GM12878 (cell line): ENCODE data around the gene SMC1B. TPM values are rescaled to one million over a fixed set of nuclear protein-coding genes. Genes with fewer than 3 reads are reported as not detected.

Experiments used
- ATAC-seq: fragments of 200-7000 bp; cut with Tn5 transposase; 3 replicates; pipeline ENCODE4 v1.9.1; 2020; ENCODE audit warnings: mild to moderate bottlenecking, moderate library complexity
- BruUV-seq: library from RNA; stranded (reverse); fragments of 400-500 nt; replicated peaks from 2 replicates; lab custom pipeline; 2021; lab: Mats Ljungman, UMichigan
- CTCF ChIA-PET: fragments of 300-600 bp; sonication (Branson Sonifier 250); formaldehyde crosslinking; extraction: SDS; loops from one replicate; lab custom pipeline; 2021; ENCODE audit warnings: inconsistent platforms; lab: Yijun Ruan, JAX
- POLR2A ChIA-PET: fragments of 350-600 bp; formaldehyde crosslinking; extraction: SDS; loops from one replicate; lab custom pipeline; 2021; ENCODE audit warnings: inconsistent platforms; lab: Charles Lee
- RAD21 ChIA-PET: fragments of 300-600 bp; sonication (Branson Sonifier 250); formaldehyde crosslinking; loops from one replicate; lab custom pipeline; 2023; ENCODE audit warnings: antibody characterized with exemption; ENCODE audit not compliant: unreplicated experiment; lab: Charles Lee
- SMC1A ChIA-PET: fragments of 300-600 bp; sonication (Branson Sonifier 250); formaldehyde crosslinking; loops from one replicate; lab custom pipeline; 2023; ENCODE audit not compliant: unreplicated experiment, uncharacterized antibody; lab: Charles Lee
- DNase-seq: peaks from one replicate; pipeline ENCODE4 v3.0.0-alpha.2; 2011; ENCODE audit warnings: low read depth, low spot score
- FAIRE-seq: peaks from 3 replicates; lab custom pipeline; 2011; peaks lifted over from hg19 to GRCh38; lab: Jason Lieb, UNC
- H2AFZ ChIP-seq: 2 replicates; pipeline ENCODE4 v1.6.0; 2011; ENCODE audit warnings: low read depth, low read length, control low read depth; ENCODE audit not compliant: control insufficient read depth
- H3K27ac ChIP-seq: 2 replicates; pipeline ENCODE4 v1.5.1; 2011; ENCODE audit warnings: control low read depth; ENCODE audit not compliant: control insufficient read depth, insufficient read depth
- H3K27me3 ChIP-seq, 2 experiments: replicated peaks in 1 of 2; 2 replicates each; pipeline versions ENCODE4 v1.6.0 to v1.6.1; 2011; ENCODE audit warnings: low read length in 1 of 2; ENCODE audit not compliant: control insufficient read depth in 2 of 2, insufficient read depth in 2 of 2
- H3K36me3 ChIP-seq, 2 experiments: 2 replicates each; pipeline ENCODE4 v1.5.1; 2011; ENCODE audit warnings: low read length in 1 of 2; ENCODE audit not compliant: control insufficient read depth in 2 of 2, insufficient read depth in 2 of 2
- H3K4me1 ChIP-seq: 2 replicates; pipeline ENCODE4 v1.6.1; 2011; ENCODE audit warnings: mild to moderate bottlenecking, low read length, moderate library complexity, mixed read lengths; ENCODE audit not compliant: control insufficient read depth, insufficient read depth
- H3K4me2 ChIP-seq: 2 replicates; pipeline ENCODE4 v1.6.0; 2011; ENCODE audit warnings: control low read depth; ENCODE audit not compliant: control insufficient read depth, insufficient read depth
- H3K4me3 ChIP-seq: fragments of 200-600 bp; sonication (generic); 2 replicates; pipeline ENCODE4 v1.5.1; 2016
- H3K79me2 ChIP-seq: 2 replicates; pipeline ENCODE4 v1.6.0; 2011; ENCODE audit warnings: low read length; ENCODE audit not compliant: control insufficient read depth, insufficient read depth
- H3K9ac ChIP-seq: 2 replicates; pipeline ENCODE4 v1.8.0; 2011; ENCODE audit warnings: low read length, control low read depth, mixed read lengths; ENCODE audit not compliant: control insufficient read depth, insufficient read depth
- H3K9me3 ChIP-seq: replicated peaks from 3 replicates; pipeline ENCODE4 v1.5.1; 2011; ENCODE audit warnings: mild to moderate bottlenecking, low read length; ENCODE audit not compliant: control insufficient read depth, insufficient read depth
- H4K20me1 ChIP-seq: 2 replicates; pipeline ENCODE4 v1.6.0; 2011; ENCODE audit not compliant: control insufficient read depth, insufficient read depth
- ATF7 ChIP-seq: fragments of 450-650 bp; IDR thresholded peaks from 2 replicates; pipeline ENCODE4 v1.6.1; 2016; ENCODE audit warnings: low read depth, mild to moderate bottlenecking
- IRF3 ChIP-seq: fragments of 450-650 bp; IDR thresholded peaks from 2 replicates; pipeline ENCODE4 v1.6.1; 2014; ENCODE audit warnings: mild to moderate bottlenecking
- MEF2B ChIP-seq: fragments of 450-650 bp; IDR thresholded peaks from 2 replicates; pipeline ENCODE4 v1.6.1; 2018; ENCODE audit warnings: mild to moderate bottlenecking, moderate library complexity; ENCODE audit not compliant: partially characterized antibody, poor library complexity, severe bottlenecking
- SMARCA5 ChIP-seq: fragments of 450-650 bp; IDR thresholded peaks from 2 replicates; pipeline ENCODE4 v1.6.1; 2017; ENCODE audit warnings: mild to moderate bottlenecking
- SPI1 ChIP-seq: IDR thresholded peaks from 2 replicates; pipeline ENCODE4 v1.6.1; 2011; ENCODE audit warnings: low read depth, mild to moderate bottlenecking, low read length, moderate library complexity, borderline replicate concordance; ENCODE audit not compliant: insufficient read depth
- SUPT20H ChIP-seq: IDR thresholded peaks from 2 replicates; pipeline ENCODE4 v1.6.1; 2011; ENCODE audit warnings: low read depth, mild to moderate bottlenecking, low read length, moderate library complexity, borderline replicate concordance; ENCODE audit not compliant: control insufficient read depth
- WGBS: methylation state at CpG from one replicate; pipeline ENCODE4 v1.1.6; 2016; ENCODE audit warnings: low lambda C conversion rate; ENCODE audit not compliant: insufficient replicate concordance, insufficient coverage; ENCODE audit errors: missing lambda C conversion rate; 5-methylcytosine and 5-hydroxymethylcytosine counted together
- in situ Hi-C: fragments of 300-500 bp; cut with MboI; formaldehyde crosslinking; loops from 9 replicates; pipeline ENCODE4 v1.14.3; 2018; ENCODE audit warnings: mixed read lengths
- intact Hi-C: fragments of 100-400 bp; cut with micrococcal nuclease; formaldehyde crosslinking; loops from one replicate; pipeline ENCODE4 v1.14.2; 2022; ENCODE audit not compliant: unreplicated experiment
- polyA plus RNA-seq, 11 experiments: library from polyadenylated mRNA; depleted of rRNA in 4 of 11; unstranded in 6 of 11; stranded (reverse) in 5 of 11; fragments of >200 nt; fragmentation: Nextera tagmentation in 4 of 11; fragmentation: Illumina TruSeq in 1 of 11; extraction: Ambion mirVana in 4 of 11; extraction: Trizol in 1 of 11; gene quantifications; 1 replicate in 1 of 11; 2 replicates in 10 of 11; pipeline versions ENCODE4 v1.2.1 to v1.2.3, GENCODE V29; 2011 to 2016; ENCODE audit warnings: inconsistent platforms in 2 of 11, missing spikeins in 2 of 11, low read depth in 1 of 11
- total RNA-seq, 4 experiments: library from RNA; depleted of rRNA in 3 of 4; stranded (reverse); fragments of >200 nt in 3 of 4; fragmentation: Illumina TruSeq in 1 of 4; extraction: Trizol in 1 of 4; gene quantifications; 2 replicates each; pipeline versions ENCODE4 v1.2.1 to v1.2.3, GENCODE V29; 2013 to 2021
- TF ChIP-seq, protein P1 (sequence below): fragments of 450-650 bp; IDR thresholded peaks from 2 replicates; pipeline ENCODE4 v1.6.1; 2016; ENCODE audit warnings: mild to moderate bottlenecking
- TF ChIP-seq, protein P2 (sequence below): IDR thresholded peaks from 2 replicates; pipeline ENCODE4 v1.6.1; 2012; ENCODE audit warnings: low read length, inconsistent platforms

Gene SMC1B
- total and polyA plus RNA-seq, 10 of the 15 experiments (the other 5 are each of a cell fraction or from before 2014, with no cell fraction given) = not detected

DNA sequence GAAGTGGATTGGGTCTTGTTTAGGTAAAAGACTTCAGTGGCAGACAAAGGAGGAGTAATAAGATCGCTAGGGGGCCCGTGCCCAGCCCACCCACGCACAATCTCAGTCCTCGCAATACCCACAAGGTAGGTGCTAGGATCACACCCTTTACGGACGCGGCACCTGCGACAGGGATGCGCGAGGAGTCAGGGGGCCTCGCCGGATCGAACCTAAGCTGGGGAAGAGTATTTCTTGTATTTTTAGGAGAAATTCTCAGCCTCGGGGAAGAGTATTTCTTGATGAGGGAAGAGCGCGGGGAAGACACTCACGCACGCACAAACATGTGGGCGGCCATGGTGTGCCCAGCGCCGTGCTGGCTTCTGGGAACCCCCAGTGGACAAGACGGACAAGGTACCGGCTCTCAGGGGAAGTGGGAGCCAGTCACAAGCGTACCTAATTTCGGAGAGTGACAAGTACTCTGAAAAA is 104.4 kb downstream of the SMC1B start (continued):
- TF ChIP-seq MEF2B (peak; percentile 8), SMARCA5 (0 out of 2 replicates have a peak, but pooled peaks have one; percentile 26), ATF7 (0 out of 2 replicates have a peak, but pooled peaks have one; percentile 20)
- TF ChIP-seq, protein P1, sequence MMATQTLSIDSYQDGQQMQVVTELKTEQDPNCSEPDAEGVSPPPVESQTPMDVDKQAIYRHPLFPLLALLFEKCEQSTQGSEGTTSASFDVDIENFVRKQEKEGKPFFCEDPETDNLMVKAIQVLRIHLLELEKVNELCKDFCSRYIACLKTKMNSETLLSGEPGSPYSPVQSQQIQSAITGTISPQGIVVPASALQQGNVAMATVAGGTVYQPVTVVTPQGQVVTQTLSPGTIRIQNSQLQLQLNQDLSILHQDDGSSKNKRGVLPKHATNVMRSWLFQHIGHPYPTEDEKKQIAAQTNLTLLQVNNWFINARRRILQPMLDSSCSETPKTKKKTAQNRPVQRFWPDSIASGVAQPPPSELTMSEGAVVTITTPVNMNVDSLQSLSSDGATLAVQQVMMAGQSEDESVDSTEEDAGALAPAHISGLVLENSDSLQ = peak; percentile 71; the same call in 1 of the 2 replicates
- TF ChIP-seq, protein P2, sequence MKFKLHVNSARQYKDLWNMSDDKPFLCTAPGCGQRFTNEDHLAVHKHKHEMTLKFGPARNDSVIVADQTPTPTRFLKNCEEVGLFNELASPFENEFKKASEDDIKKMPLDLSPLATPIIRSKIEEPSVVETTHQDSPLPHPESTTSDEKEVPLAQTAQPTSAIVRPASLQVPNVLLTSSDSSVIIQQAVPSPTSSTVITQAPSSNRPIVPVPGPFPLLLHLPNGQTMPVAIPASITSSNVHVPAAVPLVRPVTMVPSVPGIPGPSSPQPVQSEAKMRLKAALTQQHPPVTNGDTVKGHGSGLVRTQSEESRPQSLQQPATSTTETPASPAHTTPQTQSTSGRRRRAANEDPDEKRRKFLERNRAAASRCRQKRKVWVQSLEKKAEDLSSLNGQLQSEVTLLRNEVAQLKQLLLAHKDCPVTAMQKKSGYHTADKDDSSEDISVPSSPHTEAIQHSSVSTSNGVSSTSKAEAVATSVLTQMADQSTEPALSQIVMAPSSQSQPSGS = no peak

GRCh38 chr22:45308391-45308956 is 104.9 kb downstream of the SMC1B start:
- BruUV-seq = no TSS peak
- ChIA-PET POLR2A (interaction anchor here (1.1 to 1.4 kb wide), 2 partner anchors 11 to 13 kb away, joined by 3 to 4 read pairs; no protein-coding TSS in a partner anchor), SMC1A (interaction anchor here (0.6 to 1.6 kb wide), 3 partner anchors 9 to 11 kb away, joined by 3 to 5 read pairs (median 5); no protein-coding TSS in a partner anchor), CTCF (interaction anchor here (1.2 to 1.5 kb wide), 3 partner anchors 8 to 16 kb away, joined by 3 to 5 read pairs (median 4); no protein-coding TSS in a partner anchor), RAD21 (interaction anchor here (0.6 to 1.1 kb wide), 2 partner anchors 9 to 14 kb away, joined by 3 read pairs; no protein-coding TSS in a partner anchor)
- intact Hi-C loops (no loop called here), in situ Hi-C loops (no loop called here)
- H3K79me2 ChIP-seq = peaks cover 12% of the 10 kb centered on the region
- H3K4me3 ChIP-seq = peak overlapping the region; percentile 41; the same call in 1 of the 2 replicates
- H3K36me3 ChIP-seq = no peaks in the 10 kb centered on the region
- peak overlapping the region; percentile 94 for H2AFZ ChIP-seq
- H3K27me3 ChIP-seq = no peaks in the 10 kb centered on the region
- peak overlapping the region; percentile 62 for H3K4me2 ChIP-seq
- no peaks in the 10 kb centered on the region for H4K20me1 ChIP-seq
- H3K4me1 ChIP-seq = peaks cover 19% of the 10 kb centered on the region
- no peak for FAIRE-seq
- TF ChIP-seq IRF3 (no peak), SUPT20H (no peak), SPI1 (peak; percentile 76; the same call in 1 of the 2 replicates)
- H3K27ac ChIP-seq = peak overlapping the region; percentile 63
- WGBS = 64% methylated on average over 6 of the region's 6 CpGs
- DNase-seq = no peak
- ATAC-seq = no peak
- no peaks in the 10 kb centered on the region for H3K9me3 ChIP-seq
- H3K9ac ChIP-seq = peak overlapping the region; percentile 74
